NB4 (cell line): ENCODE data around the gene PRKD3.

Experiments
- DNase-seq: peaks from one replicate; pipeline ENCODE4 v3.0.0; 2010; ENCODE audit warnings: low read depth
- H3K4me3 ChIP-seq: one replicate; pipeline ENCODE4 v1.5.1; 2011; ENCODE audit warnings: mild to moderate bottlenecking, low read depth, low read length, moderate library complexity
- CTCF ChIP-seq: IDR thresholded peaks from one replicate; pipeline ENCODE4 v1.5.1; 2012; ENCODE audit warnings: low read depth, low read length
- MYC ChIP-seq: IDR thresholded peaks from 2 replicates; pipeline ENCODE4 v1.6.1; 2011; ENCODE audit warnings: low read depth, low read length
- POLR2A ChIP-seq: IDR thresholded peaks from 2 replicates; pipeline ENCODE4 v1.6.1; 2011; ENCODE audit warnings: mild to moderate bottlenecking; ENCODE audit not compliant: insufficient read length; ENCODE audit errors: extremely low read depth
- TF ChIP-seq, protein P1 (sequence below): IDR thresholded peaks from 2 replicates; pipeline ENCODE4 v1.6.1; 2011; ENCODE audit warnings: low read depth, low read length

The PRKD3 gene

DNA sequence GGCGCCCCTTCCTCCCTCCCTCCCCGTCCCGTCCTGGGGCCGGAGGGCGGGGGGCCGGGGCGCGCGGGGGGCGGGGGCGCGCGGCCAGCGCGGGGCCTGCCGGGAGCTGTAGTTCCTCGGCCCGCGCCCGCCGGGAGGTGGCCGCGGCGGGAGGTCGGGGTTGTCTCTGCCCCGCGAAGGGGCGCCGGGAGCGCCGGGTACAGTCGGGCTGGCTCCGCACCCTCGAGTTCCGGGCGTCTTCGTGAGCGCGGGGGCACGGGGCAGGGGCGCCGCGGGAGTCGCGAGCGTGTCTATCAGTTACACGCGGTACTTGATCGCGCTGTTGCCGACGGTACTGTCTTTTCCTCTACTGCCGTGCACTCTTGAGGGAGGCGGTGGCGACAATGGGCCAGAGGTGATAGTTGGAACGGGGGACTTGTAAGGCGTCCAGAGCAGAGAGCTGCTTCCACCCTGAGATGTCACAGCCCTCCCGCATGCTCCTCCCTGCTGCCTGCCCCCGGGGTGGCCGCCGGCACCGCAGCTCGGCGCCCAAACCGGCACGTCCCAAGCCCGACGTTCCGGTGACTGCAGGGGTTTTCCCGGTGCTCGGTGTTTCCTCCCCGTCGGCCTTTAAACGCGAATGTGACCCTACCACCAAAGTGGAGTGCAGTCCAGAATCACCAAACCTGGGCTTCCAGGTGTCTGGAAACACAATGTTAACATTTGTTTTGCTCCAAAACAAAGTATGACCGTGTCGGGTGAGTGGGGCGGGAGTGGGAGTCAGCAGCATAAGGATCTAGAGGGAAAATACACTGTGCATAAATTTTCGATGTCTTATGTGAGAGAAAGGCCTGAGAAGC is at the start of gene PRKD3:
TSS of gene PRKD3 (minus strand) at position 48 of the 839 bp plus-strand sequence. CDS start 8,309 bp downstream, outside the sequence.
- no peak for TF ChIP-seq MYC
- TF ChIP-seq CTCF, result no peak
- TF ChIP-seq, protein P1, sequence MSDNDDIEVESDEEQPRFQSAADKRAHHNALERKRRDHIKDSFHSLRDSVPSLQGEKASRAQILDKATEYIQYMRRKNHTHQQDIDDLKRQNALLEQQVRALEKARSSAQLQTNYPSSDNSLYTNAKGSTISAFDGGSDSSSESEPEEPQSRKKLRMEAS, result no peak
- peak; percentile 18 for TF ChIP-seq POLR2A
- peak within 1 kb of the TSS; percentile 85 for H3K4me3 ChIP-seq
- peak; percentile 87 for DNase-seq

DNA sequence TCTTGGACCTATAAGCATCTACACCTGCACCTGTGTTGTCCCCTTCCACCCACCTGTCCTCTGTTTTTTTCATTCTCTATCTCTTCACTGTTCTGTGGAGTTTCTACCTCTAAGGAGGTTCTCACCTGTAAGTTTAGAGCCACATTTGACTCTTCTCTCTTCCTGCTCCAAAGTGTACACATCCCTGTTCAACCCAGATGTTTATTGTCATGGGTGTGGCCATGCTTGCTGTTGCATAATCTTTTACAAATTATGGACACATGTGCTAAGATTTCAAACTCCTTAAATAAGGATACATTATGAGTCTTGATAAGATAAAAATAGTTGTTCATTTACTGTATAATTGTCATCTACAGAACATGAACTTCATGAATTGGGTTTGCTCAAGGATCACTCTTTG is 47.4 kb upstream of the PRKD3 start:
- TF ChIP-seq POLR2A (no peak), MYC (no peak), CTCF (no peak)
- DNase-seq, result no peak
- no peak overlapping the region for H3K4me3 ChIP-seq

- TF ChIP-seq MYC, result no peak
- TF ChIP-seq, protein P1, result no peak
- no peak for TF ChIP-seq CTCF
- no peak for TF ChIP-seq POLR2A
- H3K4me3 ChIP-seq, result no peak overlapping the region
- no peak for DNase-seq
These were observed 46.0 kb upstream of the PRKD3 start for GRCh38 chr2:37370666-37371065.

GRCh38 chr2:37367984-37368383 is 43.4 kb upstream of the PRKD3 start:
- H3K4me3 ChIP-seq, result no peak overlapping the region
- TF ChIP-seq CTCF (no peak), POLR2A (no peak), MYC (no peak)
- TF ChIP-seq, protein P1, result no peak
- no peak for DNase-seq

DNA sequence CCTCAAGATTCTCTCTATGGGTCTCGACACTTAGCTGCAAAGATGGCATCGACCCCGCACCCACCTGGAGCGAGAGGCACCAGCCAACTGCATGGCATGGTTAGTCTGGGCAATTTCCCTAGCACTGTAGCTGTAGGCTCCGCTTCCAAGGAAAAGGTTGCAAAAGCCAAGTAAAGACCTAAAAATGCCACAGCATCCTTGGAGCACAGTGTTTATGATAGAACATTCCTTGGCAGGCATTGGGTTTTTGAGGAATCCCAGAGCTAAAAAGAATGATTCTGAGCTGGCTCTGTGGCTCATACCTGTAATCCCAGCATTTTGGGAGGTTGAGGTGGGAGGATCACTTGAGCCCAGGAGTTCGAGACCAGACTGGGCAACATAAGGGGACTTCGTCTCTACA is 42.7 kb upstream of the PRKD3 start:
- no peak overlapping the region for H3K4me3 ChIP-seq
- no peak for DNase-seq
- TF ChIP-seq CTCF (no peak), MYC (no peak), POLR2A (no peak)
- TF ChIP-seq, protein P1, result no peak
